Measurements from ENCODE around the gene ZNRF2. TPM values are rescaled to one million over a fixed set of nuclear protein-coding genes. Genes with fewer than 3 reads are reported as not detected.
"Not testable (repeated sequence)": the region's sequence is repeated elsewhere in the genome, so short reads cannot be mapped to it uniquely, and the experiment has no call there.

The ZNRF2 gene
- total RNA-seq, 1 donor from 2014 or later: 8.7 TPM

DNA sequence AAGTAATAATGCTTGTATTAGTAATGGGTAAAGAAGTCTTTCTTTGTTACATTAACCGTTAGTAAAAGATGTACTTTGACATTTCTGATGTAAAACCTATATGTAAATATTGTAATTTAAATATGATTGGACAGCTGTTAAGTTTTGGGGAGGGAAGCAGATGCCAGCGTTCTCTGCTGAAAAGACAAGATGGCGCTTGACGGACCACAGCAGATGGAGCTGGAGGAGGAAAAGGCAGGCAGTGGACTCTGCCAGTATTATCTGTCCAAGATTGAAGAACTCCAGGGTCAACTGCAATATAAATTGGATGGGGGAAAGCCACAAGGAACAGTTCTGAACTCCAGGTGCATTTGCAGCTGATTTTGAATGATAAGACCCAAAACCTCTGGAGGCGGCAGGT, 86.9 kb downstream of the ZNRF2 start:
- DNase-seq (ENCODE audit: missing footprints) (no peak), ATAC-seq (no peak)
- intact Hi-C loops (cut with DNase I): no loop called here

DNA sequence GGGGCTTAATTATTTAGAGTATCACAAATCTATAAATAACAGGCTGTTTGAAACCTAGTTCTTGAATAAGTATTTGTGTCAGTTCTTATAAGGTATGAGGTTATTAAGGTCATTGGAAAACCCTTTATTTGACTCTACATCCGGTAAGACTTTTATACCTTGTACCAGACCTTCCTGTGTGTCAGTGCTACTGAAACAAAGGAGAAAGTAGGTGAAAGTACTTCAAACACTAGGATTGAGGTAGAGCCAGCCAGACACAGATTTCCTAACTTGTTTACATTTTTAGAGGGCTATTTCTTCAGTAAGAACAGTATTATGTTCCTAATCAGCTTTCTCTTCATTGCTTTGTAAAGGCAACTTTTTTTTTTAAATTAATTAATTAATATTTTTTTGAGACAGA, 93.9 kb downstream of the ZNRF2 start:
- intact Hi-C loops (cut with DNase I): no loop called here
- ATAC-seq (no peak), DNase-seq (ENCODE audit: missing footprints) (no peak)

DNA sequence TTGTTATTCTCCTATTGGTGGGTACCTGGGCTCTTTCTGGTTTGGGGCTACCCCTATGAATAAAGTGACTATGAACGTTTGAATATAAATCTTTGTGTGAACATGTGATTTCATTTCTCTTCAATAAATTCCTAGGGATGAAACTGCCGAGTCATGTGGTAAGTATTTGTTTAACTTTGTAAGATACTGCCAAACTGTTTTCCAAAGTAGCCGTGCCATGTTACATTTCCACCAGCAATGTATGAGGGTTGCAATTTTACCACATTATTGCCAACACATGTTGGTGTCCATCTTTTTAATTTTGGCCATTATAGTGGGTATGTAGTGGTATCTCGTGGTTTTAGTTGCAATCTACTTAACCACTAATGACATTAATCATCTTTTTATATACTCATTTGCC, 94.7 kb downstream of the ZNRF2 start:
- intact Hi-C loops (cut with DNase I): no loop called here
- no peak for ATAC-seq
- DNase-seq (ENCODE audit: missing footprints): no peak

DNA sequence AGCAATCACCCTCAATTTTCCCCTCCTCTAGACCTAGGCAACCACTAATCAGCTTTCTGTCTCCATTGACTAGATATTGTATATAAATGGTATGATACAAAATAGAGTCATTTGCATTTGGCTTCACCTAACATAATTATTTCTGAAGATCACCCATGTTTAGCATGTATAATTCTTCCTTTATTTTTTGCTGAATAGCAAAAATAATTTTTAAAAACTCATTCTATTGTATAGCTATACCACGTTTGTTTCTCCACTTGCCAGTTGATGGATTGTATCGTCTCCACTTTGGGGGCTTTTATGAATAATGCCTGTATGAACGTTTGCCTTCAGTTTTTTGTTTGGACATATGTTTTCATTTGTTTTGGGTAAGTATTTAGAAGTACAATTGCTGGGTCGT, 95.3 kb downstream of the ZNRF2 start:
- no peak for DNase-seq (ENCODE audit: missing footprints)

DNA sequence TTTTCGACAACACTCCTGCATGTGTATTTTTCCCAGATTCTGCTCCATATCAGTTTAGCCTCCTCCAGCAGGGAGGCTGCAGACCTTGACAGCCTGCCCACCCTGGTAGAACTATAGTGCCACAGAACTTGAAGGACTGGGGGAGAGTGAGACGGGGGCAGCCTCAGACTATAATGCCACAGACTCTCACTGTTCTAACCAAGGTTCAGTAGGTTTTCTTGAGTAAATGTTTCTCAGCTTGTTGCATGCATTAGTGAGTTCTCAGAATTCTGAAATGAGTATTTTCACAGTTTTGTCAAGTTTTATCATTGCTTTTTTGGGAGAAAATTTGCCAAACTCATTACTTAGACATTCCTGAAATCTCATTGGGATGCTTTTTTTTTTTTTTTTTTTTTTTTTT, 95.9 kb downstream of the ZNRF2 start:
- no peak for ATAC-seq

More for the DNA sequence above, 95.3 kb downstream of the ZNRF2 start:
- no peak for ATAC-seq
- intact Hi-C loops (cut with DNase I): no loop called here

DNA sequence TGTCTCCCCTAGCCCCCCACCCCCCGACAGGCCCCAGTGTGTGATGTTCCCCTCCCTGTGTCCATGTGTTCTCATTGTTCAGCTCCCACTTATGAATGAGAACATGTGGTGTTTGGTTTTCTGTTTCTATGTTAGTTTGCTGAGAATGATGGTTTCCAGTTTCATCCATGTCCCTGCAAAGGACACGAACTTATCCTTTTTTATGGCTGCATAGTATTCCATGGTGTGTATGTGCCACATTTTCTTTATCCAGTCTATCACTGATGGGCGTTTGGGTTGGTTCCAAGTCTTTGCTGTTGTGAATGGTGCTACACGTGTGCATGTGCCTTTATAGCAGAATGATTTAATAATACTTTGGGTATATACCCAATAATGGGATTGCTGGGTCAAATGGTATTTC, 96.4 kb downstream of the ZNRF2 start:
- ATAC-seq; DNase-seq (ENCODE audit: missing footprints); intact Hi-C loops (cut with DNase I): not testable (repeated sequence)

More for the DNA sequence above, 95.9 kb downstream of the ZNRF2 start:
- DNase-seq (ENCODE audit: missing footprints): no peak
- intact Hi-C loops (cut with DNase I): no loop called here

DNA sequence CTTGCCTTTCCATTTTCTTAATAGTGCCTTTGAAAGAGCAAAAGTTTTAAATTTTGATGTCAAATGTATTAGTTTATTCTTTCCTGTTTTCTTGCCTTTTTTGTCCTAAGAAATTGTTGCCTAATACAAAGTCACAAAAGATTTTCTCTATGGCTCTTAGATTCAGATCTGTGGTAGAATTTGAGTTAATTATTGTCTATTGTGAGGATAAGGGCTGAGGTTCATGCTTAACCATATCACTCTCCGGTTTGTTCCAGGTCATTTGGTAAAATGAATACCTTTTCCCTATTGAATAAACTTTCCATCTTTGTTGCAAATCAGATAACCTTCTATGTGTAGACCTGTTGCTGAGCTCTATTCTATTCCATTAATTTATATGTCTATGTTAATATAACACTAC, 98.2 kb downstream of the ZNRF2 start:
- DNase-seq (ENCODE audit: missing footprints): no peak
- ATAC-seq: no peak
- intact Hi-C loops (cut with DNase I): no loop called here

DNA sequence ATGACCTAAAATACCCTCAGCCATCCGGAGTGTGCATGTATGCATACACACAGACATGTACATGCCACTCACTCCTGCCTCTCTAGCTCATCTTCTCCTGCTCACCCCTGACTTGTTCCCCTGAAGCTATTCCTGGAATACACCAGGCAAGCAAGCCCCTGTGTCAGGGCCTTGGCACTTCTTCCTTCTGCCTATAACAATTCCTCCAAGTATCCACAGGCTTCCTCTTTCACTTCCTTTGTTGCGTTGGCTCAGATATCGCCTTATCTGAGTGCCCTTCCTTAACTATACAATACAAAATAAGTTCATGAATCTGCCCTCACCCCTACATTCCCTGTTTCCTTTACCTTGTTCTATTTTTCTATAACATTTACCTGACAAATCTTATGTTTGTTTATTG, 105.4 kb downstream of the ZNRF2 start:
- intact Hi-C loops (cut with DNase I): no loop called here
- DNase-seq (ENCODE audit: missing footprints): no peak
- ATAC-seq: no peak

DNA sequence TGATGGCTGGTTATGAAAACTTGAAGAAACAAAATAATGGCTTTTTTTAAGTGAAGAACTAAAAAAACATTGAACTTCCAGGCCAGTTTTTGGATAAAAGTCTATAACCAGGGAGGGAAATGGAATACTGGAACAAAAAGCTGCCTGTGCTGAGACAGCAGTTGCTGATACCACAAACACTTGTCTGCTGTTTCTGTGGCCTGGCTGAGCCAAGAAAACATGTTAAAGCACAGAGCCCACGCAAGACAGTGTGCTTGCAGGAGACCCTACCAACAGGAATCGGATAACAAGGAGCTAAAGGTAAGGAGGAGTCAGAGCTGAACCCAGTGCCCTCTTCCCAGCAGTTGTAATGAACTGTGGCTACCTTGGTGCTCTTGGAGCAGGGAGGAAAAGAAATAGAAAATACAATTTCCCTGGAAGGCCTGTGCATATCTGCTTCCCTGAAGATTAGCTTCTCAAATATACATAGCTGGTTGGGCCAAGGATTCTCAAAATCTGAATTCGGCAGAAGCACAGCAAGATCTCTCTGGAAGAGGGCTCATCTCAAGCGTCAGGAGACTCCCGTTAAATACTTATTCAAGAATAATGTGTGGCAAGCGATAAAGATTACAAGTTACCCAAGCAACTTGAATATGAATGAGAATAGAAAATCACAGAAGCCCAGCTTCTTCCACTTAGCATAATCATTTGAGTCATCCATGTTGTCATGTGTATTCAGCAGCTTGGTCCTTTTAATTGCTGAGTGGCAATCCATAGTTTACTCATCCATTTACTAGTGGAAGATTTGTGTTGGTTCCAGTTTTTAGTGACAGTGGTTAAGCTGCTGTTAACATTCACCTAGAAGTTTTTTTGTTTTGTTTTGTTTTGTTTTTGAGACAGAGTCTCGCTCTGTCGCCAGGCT, 106.6 kb downstream of the ZNRF2 start:
- intact Hi-C loops (cut with DNase I): no loop called here
- DNase-seq (ENCODE audit: missing footprints) (no peak), ATAC-seq (no peak)

DNA sequence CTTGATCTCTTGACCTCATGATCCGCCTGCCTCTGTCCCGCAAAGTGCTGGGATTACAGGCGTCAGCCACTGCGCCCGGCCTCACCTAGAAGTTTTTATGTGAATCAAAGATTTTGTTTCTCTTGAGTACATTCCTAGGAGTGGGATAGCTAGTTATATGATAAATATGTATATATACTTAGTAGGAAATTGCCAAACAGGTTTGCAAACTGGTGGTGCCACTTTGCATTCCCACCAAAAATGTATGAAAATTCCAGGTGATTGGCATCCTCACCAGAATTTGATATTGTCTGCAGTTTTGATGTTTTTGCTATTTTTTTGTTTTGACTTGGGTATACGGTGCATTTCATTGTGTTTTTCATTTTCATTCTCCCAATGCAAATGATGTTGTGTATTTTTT, 107.4 kb downstream of the ZNRF2 start:
- no peak for ATAC-seq
- intact Hi-C loops (cut with DNase I): no loop called here
- no peak for DNase-seq (ENCODE audit: missing footprints)

DNA sequence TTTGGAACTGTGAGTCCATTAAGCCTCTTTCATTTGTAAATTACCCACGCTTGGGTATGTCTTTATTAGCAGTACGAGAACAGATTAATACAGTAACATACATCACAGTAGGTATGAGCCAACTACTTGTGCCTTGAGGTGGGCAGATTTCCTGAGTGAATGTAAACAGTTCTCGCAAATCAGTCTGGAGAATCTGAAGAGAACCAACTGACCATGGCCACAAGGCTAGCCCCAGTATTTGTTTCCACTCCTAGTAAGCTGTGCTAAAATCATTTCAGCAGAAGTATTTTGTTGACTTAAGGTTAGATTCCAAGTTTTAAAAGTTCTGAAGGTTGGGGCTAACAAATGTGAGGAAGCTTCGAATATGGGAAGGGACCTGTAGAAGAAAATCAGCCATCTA, 111.3 kb downstream of the ZNRF2 start:
- DNase-seq (ENCODE audit: missing footprints) (no peak), ATAC-seq (no peak)
- intact Hi-C loops (cut with DNase I): no loop called here

DNA sequence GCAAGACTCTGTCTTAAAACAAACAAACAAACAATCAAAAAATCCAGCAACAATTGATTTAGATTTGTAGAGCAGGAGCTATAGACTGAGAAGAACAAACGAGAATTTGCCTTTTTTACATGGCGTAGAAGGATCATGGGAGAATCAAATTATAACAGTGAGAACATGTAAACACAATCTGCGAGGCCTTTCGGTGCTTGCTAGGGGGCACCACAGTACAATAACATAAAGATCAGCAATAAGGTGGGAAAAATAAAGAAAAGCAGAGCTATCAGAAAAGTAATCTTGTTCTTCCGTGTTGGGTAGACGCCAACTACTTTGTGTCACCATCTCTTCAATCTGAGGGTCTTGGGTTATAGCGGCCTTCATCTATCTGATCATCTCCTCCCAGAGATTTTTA, 112.0 kb downstream of the ZNRF2 start:
- ATAC-seq: no peak
- intact Hi-C loops (cut with DNase I): no loop called here
- DNase-seq (ENCODE audit: missing footprints): no peak

DNA sequence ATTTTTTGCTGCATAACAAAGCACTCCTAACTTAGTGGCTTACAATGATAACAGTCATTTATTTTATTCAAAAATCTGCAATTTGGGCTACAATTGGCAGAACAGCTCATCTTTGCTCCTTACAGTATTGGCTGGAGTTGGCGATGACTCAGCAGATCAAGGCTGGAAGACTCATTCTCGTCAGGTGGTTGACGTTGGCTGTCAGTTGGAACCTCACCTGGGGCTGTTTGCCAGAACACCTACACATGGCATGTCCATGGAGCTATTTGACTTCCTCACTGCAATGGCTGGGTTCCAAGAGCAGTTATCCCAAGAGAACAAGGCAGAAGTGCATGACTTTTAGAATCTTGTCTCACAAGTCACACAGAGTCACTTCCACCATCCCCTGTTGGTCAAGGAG, 119.1 kb downstream of the ZNRF2 start:
- no peak for ATAC-seq
- intact Hi-C loops (cut with DNase I): no loop called here

DNA sequence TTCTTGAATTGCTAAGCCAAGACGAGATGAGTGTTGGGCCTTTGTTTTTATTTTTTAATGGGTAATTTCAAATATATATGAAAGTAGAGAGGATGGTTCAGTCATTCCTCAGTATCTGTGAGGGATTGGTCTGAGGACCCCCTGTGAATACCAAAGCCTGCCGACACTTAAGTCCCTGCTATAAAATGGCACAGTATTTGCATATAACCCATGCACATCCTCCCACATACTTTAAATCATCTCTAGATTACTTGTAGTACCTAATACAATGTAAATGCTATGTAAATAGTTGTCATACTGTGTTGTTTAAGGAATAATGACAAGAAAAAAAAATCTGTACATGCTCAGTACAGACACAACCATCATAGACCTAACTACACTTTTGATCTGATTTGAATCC, 120.8 kb downstream of the ZNRF2 start:
- ATAC-seq (no peak), DNase-seq (ENCODE audit: missing footprints) (no peak)
- intact Hi-C loops (cut with DNase I): no loop called here

More for the DNA sequence above, 119.1 kb downstream of the ZNRF2 start:
- DNase-seq (ENCODE audit: missing footprints): no peak

DNA sequence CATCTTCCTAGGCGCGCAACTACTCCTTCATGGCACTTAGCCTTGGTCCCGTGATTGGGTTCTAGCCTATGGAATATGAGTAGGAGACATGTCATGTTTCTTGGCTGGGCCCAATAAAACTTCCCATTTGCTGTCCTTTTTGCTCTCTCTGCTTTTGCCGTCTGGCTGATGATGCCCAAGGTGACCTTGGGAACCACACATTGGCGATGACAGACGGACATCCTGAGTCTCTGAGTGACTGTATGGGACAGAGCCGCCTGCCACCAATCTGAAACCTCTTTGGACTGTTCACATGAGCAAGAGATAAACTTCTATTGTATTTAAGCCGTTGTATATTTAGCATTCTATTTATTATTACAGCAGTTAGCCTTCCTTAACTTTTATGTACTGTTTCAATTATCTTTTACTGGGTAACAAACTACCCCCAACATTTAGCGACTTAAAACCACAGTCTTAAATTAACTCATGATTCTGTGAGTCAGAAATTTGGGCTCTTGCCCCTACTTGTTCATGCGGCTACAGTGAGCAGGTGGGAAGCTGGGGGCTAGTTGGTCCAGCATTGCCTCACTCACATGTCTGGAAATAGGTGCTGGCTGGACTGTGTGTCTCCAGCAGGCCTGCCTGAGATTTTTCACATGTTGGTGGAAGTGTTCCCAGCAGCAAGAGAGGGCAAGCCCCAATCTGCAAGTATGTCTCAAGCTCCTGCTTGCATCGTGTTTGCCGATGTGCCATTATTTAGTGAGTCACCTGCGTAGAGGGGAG, 122.4 kb downstream of the ZNRF2 start:
- DNase-seq (ENCODE audit: missing footprints) (peak; percentile 37), ATAC-seq (peak; percentile 43)
- intact Hi-C loops (cut with DNase I): no loop called here

DNA sequence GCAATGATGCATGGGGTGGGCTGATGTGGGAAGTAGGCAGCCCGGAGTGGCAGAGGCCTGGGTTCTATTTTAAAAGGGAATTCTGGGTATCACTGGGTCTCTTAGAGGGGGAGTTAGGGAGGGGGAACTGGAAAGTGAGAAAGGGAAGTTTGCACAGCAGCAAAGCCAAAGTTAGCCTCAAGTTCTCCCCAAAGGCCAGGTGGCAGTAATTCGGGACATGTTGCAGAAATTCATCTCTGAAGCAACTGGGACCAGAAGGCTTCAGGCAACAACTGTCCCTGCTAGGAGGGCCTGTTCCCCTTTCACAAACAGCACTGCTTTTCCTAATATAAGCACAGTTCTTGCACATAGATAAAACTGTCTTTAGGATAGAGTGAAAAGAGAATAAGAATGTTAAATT, 126.8 kb downstream of the ZNRF2 start:
- DNase-seq (ENCODE audit: missing footprints): no peak
- intact Hi-C loops (cut with DNase I): loop anchor here (5.0 kb wide), 1 partner anchor 134 kb away; no protein-coding TSS in a partner anchor
- peak; percentile 32 for ATAC-seq

DNA sequence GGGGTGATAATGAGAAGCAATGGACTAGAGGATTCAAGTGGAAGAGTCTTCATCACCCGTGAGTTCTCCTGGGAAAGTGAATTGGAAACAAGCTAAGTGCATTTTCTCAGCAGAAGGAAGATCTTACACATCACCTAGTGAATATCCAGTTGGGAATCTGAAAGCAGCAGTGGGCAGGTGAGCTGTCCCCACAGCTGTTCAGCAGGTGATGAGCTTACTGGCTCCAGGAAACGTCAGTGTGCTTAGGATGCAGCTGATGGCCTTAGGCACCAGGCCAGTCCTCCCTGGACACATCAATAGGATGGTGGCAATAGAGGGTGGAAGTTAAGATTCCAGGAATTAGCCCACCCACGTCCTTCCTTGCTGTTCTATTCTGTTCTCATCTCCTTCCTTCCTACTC, 127.5 kb downstream of the ZNRF2 start:
- no peak for DNase-seq (ENCODE audit: missing footprints)
- intact Hi-C loops (cut with DNase I): loop anchor here (2.0 to 5.0 kb wide), 2 partner anchors 135 to 247 kb away; no protein-coding TSS in a partner anchor
- no peak for ATAC-seq

DNA sequence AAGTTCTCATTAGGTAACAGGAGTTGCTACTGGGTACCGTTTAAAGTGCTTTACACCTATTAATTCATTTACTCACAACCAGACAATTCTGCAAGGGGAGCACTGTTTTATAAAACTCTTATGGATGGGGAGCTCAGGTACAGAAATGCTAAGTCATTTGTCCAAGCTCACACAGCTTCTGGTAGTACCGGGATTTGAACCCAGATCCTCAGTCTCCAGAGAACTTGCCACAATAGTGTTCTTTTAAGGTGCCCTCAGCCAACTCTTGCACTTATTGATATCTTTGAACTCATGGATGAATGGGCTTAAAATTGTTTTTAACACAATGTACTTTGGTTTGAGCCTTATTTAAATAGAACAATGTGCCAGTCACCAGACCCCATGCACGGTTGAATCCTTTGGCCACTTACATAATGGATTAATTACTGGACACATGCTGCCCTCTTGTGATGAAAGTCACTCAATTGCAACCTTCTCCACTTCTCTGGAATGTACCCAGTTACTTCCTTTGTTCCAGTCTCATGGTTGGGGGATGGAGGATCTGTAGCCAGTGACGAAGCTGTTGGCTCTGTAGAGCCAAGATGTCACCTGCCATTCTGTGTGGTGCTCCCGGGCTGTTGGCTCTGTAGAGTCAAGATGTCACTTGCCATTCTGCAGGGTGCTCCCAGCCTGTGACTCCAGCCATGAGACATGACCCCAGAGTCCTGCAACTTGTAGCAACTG, 128.5 kb downstream of the ZNRF2 start:
- DNase-seq (ENCODE audit: missing footprints): no peak
- intact Hi-C loops (cut with DNase I): loop anchor here (2.0 to 5.0 kb wide), 2 partner anchors 136 to 248 kb away; no protein-coding TSS in a partner anchor
- peak; percentile 86 for ATAC-seq

DNA sequence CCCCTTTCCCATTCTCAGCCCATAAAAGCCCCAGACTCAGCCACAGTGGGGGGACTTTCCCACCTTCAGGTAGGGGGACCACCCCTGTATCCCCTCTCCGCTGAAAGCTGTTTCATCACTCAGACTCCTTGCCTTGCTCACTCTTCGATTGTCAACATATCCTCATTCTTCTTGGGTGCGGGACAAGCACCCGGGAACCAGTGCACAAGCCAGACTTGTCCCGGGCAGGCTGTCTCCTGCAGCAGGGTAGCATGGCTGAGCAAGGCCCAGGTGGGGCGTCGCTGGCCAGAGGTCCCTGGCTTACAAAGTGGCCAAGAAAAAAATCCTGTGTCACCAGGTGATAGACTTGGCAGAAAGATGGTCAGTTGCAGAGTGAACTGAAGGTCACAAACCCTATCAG, 129.5 kb downstream of the ZNRF2 start:
- intact Hi-C loops (cut with DNase I): loop anchor here (2.0 to 5.0 kb wide), 2 partner anchors 137 to 249 kb away; no protein-coding TSS in a partner anchor
- ATAC-seq (no peak), DNase-seq (ENCODE audit: missing footprints) (peak; percentile 27)
